ENCODE measurements around the gene UCP3.

Gene UCP3

GRCh38 chr11:74008373-74009229 is at the start of gene UCP3:
Gene UCP3, minus strand, starts transcription at chr11:74009085. Its CDS starts 2,043 bp downstream, at chr11:74007042.
- DNase-seq: no peak

- DNase-seq: no peak
These were observed 48.6 kb upstream of the UCP3 start for GRCh38 chr11:74057249-74058151.

- no peak for DNase-seq
These were observed 47.1 kb upstream of the UCP3 start for GRCh38 chr11:74055938-74056337.

- no peak for DNase-seq
These were observed 41.6 kb upstream of the UCP3 start for GRCh38 chr11:74050465-74050864.

- no peak for DNase-seq
These were observed 40.1 kb upstream of the UCP3 start for GRCh38 chr11:74048993-74049392.

GRCh38 chr11:74044538-74044937 is 35.7 kb upstream of the UCP3 start:
- no peak for DNase-seq

- DNase-seq: no peak
These were observed 34.6 kb upstream of the UCP3 start for GRCh38 chr11:74043450-74043849.

- DNase-seq: no peak
These were observed 28.4 kb upstream of the UCP3 start for GRCh38 chr11:74037309-74037708.

GRCh38 chr11:74035264-74035663 is 26.4 kb upstream of the UCP3 start:
- no peak for DNase-seq

GRCh38 chr11:74033046-74033445 is 24.2 kb upstream of the UCP3 start:
- no peak for DNase-seq

GRCh38 chr11:74030723-74031676 is 22.1 kb upstream of the UCP3 start:
- DNase-seq: no peak

- DNase-seq: no peak
These were observed 16.7 kb upstream of the UCP3 start for GRCh38 chr11:74025467-74026166.

- DNase-seq: no peak
These were observed 15.6 kb upstream of the UCP3 start for GRCh38 chr11:74024261-74025029.

GRCh38 chr11:74023276-74023675 is 14.4 kb upstream of the UCP3 start:
- no peak for DNase-seq

GRCh38 chr11:74022546-74022945 is 13.7 kb upstream of the UCP3 start:
- no peak for DNase-seq

- DNase-seq: no peak
These were observed 13.1 kb upstream of the UCP3 start for GRCh38 chr11:74021998-74022397.

GRCh38 chr11:74020539-74020938 is 11.7 kb upstream of the UCP3 start:
- no peak for DNase-seq

- no peak for DNase-seq
These were observed 11.0 kb upstream of the UCP3 start for GRCh38 chr11:74019860-74020259.

- DNase-seq: no peak
These were observed 10.3 kb upstream of the UCP3 start for GRCh38 chr11:74019104-74019738.

GRCh38 chr11:74018331-74019005 is 9.6 kb upstream of the UCP3 start:
- DNase-seq: no peak

Data from NCI-H1436 treated with DMSO at 0.1 percent for 48 hours (cell line).